Stimulated activated CD4-positive, alpha-beta T cell treated with anti-CD3 and anti-CD28 coated beads, Interleukin-4, amount 100 ng/mL, for 1 hour (primary cell): ENCODE results near the gene STXBP4.

Source experiments
- DNase-seq: peaks from one replicate; pipeline ENCODE4 v3.0.0-alpha.2; 2020

STXBP4 gene

DNA sequence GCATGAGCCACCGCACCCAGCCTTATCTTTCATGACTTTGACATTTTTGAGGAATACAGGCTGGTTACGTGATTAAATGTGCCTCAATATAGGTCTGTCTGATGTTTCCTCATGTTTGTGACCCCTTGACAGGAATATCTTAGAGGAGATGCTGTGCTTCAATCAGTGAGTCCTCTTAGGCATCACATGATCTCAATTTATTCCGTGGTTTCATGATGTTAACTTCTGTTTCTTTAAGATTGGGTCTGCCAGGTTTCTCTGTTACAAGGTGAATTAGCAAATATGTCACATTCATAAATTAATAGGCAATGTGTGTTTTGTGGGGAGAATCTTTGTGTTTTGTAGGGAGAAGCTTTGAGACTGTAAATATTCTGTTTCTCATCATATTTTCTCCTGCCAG is 3.3 kb downstream of the STXBP4 start:
- DNase-seq: no peak

DNA sequence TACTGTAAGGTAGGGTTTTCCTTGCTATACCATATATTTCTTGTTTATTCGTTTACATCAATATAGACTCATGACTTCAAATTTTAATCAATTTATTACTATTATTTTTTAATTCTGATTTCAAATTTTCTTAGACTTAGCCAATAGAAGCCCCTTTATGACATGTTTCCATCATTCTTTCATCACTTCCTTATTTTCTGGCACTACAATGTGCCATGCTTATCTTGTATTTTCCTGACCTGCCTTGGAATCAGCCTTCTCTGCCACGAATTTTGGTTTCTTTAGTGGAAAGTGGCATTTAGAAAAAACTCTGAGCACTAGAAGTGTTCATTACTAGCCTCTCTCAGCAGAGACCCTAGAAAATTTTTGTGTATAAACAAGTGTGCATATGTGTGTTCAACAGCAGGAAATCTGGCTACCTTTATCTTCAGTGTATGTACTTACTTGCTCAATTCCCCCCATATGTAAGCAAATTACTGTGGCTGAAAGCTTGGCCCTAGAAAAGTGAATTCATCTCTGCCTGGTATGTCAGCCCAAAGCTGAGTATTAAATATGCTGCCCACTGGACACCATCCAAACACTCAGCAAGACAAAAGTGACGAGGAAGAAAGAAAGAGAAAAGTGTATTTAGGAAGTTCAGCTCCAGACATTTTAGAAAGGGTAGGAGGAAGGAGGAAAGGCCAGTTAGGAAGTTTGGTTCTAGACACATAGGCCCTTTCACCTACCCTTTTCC is 4.0 kb downstream of the STXBP4 start:
- no peak for DNase-seq

DNA sequence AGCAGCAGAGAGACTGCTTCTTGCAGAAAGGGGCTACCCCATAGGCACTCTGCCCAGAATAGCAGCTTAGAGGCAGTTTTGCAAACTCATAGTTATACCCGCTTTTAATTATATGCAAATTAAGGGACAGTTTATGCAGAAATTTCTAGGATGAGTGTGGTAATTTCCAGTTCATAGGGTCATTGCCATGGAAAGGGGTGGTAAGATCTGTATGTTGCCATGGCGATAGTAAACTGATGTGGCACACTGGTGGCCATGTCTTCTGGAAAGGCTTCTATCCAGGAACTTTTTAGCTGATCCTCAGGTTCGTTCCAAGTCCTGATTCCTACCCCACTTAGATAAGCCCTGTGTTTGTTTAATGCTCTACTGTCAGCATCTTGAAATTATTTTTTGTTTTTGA is 6.2 kb downstream of the STXBP4 start:
- DNase-seq: no peak

DNA sequence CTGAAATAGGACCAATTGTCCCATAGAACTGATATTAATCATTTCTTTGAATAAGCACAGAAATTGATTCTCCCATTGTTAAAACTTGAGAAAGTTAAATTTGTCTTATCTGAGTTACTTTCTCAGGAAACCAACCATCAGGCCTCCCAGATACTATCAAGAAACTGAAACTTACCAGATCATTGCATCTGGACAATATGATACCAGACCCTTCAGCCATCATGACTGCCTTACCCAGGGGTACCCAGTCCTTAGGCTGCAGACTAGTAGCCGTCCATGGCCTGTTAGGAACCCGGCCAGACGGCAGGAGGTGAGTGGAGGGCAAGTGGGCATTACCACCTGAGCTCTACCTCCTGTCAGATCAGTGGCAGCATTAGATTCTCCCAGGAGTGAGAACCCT is 7.8 kb downstream of the STXBP4 start:
- no peak for DNase-seq

DNA sequence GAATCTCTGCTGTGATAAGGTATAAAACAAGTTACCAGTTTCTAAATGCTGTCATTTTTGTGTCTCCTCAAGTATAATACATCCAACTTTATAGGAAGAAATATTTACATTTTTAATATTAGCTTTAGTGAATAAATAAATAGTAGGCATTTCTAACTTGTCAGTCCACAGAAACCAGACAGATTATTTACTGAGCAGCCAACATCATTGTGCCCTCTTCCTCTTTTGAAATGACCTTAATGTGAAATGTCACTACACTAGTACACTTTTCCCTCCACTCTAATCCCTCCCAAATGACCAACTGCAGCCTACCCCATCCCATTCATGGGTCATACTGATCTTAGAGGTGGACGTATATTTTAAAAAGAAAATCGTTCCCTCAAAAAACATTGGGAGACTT is 9.2 kb downstream of the STXBP4 start:
- DNase-seq: no peak

DNA sequence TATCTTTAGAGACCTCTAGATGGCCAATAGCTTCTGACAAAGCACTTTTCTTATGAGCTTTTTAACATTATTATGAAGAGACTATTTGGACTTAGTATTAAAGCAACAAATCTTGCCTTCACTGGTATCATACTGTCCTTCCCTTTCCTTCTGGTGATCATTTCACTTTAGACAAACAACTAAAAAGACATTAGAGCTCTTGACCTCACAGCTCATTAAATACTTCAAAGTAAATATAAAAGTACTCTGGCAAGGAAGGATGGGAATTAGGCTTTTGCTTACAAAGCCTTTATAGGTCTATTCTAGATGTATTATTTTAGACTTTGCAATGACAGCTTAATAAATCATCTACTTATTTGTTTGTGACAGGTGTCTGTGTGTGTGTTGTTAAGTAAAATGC is 11.1 kb downstream of the STXBP4 start:
- DNase-seq: no peak

DNA sequence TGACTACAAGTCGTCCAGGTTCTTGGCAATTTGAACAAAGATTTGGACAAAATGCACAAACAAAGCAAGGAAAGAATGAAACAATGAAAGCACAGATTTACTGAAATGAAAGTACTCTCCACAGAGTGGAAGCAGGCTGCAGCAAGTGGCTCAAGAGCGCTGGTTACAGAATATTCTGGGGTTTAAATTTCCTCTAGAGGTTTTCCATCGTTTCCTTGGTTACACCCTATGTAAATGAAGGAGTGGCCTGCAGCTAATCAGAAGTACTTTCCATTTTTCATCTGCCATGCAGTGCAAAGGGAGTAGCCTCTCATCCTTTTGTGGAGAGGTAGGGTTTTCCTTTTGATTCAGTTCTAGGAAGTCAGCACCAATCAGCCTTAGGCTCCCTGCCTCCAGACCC is 11.8 kb downstream of the STXBP4 start:
- no peak for DNase-seq

DNA sequence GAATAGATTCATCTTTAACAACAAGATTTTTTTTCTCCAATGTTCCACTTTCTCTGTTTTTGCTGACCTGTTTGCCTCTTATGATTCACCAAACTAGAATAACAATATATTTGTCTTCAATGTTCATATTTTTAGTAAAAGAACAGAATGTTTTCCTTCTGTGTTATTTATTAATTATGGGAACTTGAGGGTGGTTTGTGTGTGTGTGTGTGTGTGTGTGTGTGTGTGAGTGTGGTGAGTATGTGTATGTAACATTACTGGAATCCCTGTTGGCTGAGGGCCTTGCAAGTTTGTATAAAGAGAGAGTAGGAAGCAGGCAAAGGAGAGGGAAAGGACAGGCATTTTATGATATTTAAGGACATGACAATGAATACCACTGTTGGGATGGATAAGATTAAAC is 13.8 kb downstream of the STXBP4 start:
- DNase-seq: no peak

DNA sequence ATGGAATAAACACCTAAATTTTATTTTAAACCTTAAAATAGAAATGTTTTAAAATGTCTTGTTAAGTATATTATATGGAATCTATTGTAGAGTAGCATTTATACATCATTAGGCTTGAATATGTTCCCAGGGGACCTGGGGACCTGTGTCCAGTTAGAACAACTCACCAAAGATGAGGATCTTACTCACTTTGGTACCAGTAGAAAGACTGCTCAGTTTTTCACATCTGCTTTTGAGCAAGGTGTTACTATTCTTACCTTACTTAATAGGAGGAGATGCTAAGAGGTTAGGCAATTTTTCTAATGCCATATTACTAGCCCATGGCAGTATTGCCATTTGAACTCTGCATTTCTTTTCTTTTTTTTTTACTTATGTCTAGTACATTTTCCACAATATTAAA is 14.7 kb downstream of the STXBP4 start:
- DNase-seq: no peak

DNA sequence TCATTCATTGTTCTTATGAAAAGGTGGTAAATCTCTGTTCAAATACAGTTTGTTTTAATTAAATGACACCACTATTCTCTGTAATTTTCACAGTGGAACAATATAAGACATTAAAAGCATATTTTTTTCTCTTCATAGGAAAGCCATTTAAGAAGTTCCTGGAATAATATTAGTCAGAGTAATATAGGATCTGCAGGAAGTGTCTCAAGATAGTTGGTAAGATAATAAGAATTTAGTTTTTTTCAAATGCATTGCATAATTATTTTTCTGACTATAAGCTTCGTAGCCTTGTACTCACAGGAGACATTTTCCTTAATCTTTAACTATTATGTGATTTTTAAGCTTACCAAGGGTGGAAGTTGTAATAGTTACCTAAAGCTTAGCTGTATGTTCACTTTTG is 16.9 kb downstream of the STXBP4 start:
- no peak for DNase-seq

DNA sequence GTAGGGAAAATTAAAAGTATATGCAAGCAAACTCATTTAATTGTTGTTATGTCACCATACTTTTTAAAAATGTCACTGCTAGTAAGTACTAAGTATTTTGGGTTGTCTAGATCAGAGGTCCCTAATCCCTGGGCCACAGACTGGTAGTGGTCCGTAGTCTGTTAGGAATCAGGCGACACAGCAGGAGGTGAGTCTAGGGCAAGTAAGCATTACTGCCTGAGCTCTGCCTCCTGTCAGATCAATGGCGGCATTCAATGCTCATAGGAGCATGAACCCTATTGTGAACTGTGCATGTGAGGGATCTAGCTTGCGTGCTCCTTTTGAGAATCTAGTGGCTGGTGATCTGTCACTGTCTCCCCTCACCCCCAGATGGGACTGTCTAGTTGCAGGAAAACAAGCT is 21.6 kb downstream of the STXBP4 start:
- DNase-seq: no peak

DNA sequence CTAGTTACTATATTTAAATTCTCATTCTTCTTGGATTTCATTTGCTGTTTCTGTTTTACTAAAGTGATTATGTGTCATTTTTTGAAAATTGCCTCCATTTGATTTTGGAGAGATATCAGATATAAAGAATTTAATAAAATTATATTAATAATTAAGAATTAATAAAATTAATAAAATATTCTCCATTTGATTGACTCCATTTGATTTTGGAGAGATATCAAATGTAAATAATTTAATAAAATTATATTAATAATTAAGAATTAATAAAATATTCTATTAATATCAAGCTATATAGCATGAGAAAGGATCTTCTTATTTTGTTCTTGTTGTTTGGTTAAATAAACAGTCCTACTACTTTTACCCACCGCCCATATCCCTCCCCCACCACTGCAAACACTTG is 23.0 kb downstream of the STXBP4 start:
- DNase-seq: no peak

DNA sequence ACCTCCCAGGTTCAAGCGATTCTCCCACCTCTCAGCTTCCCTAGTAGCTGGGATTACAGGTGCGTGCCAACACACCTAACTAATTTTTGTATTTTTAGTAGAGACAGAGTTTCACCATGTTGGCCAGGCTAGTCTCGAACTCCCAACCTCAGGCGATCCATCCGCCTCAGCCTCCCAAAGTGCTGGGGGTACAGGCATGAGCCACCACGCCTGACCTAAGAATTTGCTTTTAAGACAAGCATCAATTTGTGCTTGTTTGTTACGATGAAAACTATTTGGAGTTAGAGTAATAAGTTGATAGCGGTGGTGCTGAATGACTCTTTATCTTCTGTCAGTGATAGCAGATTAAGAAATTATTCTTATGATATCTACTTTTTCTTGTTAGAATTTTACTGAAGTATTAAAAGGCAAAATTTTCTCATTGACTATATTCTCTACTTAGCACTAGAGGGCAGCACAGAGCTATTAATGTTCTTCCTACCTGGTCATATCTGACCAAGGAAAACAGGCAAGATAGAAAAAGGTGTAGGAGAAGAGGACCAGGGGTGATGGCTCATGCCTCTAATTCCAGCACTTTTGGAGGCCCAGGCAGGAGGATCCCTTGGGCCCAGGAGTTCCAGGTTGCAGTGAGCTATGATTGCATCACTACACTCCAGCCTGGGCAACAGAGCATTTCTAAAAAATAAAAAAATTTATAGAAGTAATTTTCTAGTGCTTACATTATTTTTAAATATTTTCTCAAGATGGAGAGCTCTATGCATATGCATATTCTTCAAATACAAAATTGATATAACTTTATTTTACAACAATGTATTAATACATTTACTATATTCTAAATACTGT is 24.5 kb downstream of the STXBP4 start:
- no peak for DNase-seq

DNA sequence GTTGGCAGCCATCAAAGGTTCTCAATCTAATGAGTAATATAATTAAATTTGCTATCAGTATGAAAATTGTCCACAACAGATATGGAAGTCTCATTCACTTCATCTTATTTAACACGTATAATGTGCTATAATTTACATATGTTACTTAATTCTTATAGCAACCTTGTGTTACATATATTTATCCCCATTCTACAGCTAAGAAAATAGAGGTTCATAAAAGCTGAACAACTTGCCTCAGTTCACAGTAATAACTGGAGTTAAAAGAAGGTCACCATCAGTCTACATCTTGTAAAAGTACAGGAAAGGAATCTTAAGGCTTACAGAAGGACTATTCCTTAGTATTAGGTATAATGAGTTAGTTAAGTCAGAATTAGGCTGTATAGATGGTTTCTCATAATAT is 27.9 kb downstream of the STXBP4 start:
- DNase-seq: no peak

DNA sequence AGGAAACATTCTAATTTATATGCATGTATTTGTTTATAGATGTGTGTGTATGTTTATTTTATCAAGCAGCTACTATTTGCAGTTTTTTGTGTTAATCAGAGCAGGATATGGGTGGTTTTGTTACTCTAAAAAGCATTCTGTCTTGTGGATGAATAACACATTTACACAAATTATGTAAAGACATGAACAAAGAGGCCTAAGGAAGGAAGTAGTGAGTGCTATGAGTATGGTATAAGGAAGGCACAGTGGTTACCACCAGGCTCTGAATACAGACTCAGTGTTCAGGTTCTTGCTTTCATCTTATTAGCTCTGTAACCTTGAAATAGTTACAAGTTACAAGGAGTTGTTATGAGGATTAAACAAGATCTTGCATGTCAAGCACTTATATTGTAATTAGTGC is 33.9 kb downstream of the STXBP4 start:
- no peak for DNase-seq

DNA sequence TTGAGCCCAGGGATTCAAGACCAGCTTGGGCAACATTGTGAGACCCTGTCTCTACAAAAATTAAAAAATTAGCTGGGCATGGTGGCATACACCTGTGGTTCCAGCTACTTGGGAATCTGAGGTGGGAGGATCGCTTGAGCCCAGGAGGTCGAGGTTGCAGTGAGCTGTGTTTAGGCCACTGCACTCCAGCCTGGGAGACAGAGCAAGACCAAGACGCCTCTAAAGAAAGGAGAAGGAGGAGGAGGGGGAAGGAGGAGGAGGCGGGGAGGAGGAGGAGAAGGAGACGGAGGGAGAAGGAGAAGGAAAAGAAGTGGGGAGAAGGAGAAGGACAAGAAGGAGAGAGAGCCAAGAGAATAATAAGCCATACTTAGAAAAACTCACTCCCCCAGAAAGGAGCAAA is 35.9 kb downstream of the STXBP4 start:
- no peak for DNase-seq

DNA sequence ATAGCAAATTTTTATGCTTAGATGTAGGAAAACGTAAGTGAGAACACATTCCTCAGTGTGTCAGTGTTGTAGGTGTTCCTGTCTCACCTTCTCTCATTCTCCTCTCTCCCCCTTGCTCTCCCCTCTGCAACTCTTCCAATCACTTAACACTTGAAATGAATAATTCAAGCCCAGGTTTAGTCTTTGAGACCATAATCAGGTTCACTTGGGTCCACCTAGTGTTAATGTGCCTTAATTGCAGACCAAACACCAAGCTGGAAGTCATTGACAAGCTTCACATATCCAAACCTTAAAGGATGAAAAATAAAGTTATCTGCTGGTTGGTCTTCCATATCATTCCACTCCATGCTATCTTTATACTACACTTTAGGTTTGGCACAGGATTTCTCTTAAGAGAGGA is 37.0 kb downstream of the STXBP4 start:
- DNase-seq: no peak

DNA sequence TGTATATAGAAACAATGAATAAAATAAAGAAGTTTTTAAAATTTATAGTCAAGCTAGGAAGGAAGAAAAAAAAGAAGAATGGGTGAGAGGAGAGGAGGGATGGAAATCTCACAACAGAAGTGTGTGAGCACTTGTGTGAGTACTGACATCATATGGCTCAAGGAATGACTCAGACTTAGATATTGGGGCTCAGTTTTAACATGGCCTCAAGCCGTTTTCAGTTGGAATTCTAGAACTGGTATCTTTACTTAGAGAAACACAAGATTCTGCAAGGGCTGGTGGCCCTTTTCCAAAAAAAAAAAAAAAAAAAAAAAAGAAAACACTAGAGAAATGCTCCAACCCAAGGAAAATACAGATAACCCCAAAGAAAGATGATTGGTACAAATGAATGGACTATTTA is 55.1 kb downstream of the STXBP4 start:
- DNase-seq: no peak

DNA sequence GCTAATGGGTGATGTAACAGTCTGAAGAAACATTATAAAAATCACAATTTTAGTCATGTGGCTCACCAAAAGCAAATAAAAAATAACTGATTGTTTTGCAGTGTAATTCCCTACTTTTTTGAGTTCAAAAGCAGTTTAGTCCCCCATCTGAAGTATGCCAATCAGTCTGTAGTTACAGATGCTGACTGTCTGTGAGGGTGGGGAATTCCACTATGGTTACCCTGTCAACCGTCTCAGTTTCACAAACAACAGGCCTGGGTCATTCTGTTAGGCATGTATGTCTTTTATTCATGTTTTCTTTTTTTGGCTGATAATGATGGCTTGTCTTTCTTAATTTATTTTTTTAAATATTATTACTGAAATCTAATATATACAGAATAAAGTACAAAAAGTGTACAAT is 69.3 kb downstream of the STXBP4 start:
- no peak for DNase-seq

DNA sequence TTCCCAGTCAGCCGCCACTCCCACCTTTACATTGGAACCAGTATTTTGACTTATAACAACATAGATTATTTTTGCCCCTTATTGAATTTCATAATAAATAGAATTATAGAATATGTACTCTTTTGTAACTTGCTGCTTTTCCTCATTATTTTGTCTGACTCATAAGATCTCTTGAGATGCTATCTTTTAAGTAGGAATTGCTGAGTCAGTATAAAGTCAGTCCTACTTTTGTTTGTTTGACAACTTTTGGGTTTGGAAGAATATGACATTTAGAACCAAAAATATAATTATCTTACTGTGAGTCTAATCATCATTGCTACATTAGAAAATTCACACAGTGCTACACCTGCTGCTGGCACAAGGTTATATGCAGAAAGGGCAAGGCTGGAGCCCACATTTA is 69.7 kb downstream of the STXBP4 start:
- no peak for DNase-seq

DNA sequence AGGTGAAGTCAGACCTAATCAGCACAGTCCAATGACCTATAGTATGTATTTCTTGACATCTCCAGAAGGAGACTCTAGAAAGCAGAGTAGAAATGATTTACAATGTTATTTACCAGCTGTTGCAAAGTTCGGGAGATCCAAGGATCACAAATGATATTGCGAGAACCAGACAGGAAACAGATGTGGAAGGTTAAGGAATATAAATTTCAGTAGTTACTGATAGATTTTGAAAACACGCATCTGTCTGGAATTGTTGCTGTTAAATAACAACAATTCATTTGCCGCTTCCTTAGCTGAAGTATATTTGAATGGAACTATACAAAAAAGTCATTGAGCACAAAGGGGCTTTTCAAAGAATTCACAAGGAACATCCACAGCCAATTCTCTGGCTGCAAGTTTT is 72.0 kb downstream of the STXBP4 start:
- DNase-seq: no peak

DNA sequence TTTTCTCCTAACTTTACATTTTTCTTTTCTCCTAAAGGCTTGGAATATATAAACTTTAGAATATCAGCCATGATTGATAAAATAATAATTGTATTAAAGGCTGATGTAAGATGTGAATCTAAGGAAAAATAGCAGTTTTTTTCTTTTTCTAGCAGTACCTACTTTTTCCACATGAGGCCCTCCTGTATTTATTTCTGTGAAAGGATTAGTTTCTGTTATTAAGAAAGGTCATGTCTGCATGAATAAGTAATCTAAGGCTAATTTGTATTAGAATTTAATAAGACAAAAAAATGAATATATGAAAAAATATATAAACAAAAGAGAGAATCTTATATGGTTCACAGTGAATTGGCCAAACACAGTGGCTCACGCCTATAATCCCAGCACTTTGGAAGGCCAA is 85.3 kb downstream of the STXBP4 start:
- no peak for DNase-seq

DNA sequence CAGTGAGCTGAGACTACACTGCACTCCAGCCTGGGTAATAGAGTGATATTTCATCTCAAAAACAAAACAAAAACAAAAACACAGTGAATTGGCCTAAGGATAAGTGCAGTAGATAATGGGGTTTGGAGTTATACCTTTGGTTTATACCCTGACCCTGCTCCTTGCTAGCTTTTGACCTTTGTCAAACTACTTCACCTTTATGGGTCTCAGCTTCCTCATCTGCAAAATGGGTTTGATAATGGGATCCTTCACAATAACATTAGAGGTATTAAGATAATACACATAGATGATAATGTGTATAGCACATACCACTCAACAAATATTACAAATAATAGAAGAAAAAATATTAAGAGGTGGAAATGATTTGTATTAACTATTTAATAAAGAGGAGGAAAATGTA is 85.9 kb downstream of the STXBP4 start:
- no peak for DNase-seq

DNA sequence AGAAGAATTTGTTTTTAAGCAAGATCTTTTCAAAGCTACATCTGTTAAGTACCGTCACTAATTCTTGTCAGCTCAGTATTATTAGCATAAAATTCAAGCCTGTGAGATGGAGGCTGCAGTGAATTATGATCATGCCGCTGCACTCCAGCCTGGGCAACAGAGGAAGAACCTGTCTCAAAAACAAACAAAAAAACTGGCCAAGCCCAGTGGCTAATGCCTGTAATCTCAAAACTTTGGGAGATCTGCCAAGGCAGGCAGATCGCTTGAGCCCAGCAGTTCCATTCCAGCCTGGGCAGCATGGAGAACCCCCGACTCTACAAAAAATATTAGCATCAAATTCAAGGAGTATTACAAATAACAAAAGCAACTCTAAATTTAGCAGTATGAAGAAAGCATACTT is 88.0 kb downstream of the STXBP4 start:
- no peak for DNase-seq

DNA sequence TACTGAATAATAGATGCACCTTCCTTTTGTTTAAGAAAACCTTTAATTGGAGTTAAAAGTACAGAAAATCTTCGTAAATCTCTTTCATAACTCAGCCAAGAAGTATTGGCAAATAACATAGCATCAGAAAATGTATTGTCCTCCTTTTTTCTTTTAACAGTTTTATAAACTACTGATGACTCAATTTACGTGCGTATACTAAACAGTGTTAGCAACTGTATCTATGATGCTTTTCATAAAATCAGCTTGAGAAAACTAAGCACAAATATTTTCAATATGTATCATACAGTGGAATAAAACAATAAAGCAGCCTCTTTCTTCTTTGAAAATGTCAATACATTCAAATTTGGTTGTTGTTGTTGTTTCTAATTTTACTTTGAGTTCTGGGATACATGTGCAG is 88.6 kb downstream of the STXBP4 start:
- DNase-seq: no peak
